ENCODE data around the gene FIGNL1. TPM values are rescaled to one million over a fixed set of nuclear protein-coding genes. Genes with fewer than 3 reads are reported as not detected.

Gene FIGNL1
- total and polyA plus RNA-seq, 12 donors: 4.0 to 14.7 (median 7.8) TPM

DNA sequence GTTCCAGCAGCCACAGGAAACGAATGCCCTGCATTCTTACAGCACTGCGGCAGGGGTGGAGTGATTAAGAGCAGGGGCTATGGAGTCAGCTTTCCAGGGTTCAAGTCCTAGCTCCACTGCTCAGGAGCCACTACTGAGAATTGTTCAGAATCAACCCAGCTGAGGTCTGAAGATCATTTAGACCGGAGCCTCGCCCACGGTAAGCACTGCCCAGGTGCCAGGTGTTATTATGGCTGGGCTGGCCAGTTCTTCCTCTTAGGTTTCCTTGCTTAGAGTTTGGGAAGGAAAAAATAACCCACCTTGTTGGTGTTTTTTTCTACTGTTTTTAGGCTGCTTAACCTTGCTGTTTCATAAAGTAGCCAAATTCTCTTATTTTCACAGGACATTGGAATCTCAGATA, 4.8 kb upstream of the FIGNL1 start:
- Histone ChIP-seq H3K4me3 (no peak overlapping the region), H3K27me3 (no peaks in the 10 kb centered on the region), H3K36me3 (replicated peaks in 1 of 2) (no peaks in the 10 kb centered on the region), H3K27ac (no peak overlapping the region), H3K4me1 (replicated peaks in 1 of 2) (peaks cover 0 to 6% of the 10 kb centered on the region in 2 donors), H3K9me3 (replicated peaks in 1 of 3) (no peaks in the 10 kb centered on the region)
- no peak for TF ChIP-seq POLR2A (IDR thresholded peaks at IDR 0.05)
- TF ChIP-seq, protein P1, sequence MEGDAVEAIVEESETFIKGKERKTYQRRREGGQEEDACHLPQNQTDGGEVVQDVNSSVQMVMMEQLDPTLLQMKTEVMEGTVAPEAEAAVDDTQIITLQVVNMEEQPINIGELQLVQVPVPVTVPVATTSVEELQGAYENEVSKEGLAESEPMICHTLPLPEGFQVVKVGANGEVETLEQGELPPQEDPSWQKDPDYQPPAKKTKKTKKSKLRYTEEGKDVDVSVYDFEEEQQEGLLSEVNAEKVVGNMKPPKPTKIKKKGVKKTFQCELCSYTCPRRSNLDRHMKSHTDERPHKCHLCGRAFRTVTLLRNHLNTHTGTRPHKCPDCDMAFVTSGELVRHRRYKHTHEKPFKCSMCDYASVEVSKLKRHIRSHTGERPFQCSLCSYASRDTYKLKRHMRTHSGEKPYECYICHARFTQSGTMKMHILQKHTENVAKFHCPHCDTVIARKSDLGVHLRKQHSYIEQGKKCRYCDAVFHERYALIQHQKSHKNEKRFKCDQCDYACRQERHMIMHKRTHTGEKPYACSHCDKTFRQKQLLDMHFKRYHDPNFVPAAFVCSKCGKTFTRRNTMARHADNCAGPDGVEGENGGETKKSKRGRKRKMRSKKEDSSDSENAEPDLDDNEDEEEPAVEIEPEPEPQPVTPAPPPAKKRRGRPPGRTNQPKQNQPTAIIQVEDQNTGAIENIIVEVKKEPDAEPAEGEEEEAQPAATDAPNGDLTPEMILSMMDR (IDR thresholded peaks at IDR 0.05): no peak
- no peak for DNase-seq
- intact Hi-C loops (cut with DNase I): no loop called here
- WGBS, 4 donors: 61 to 86% (median 69%) methylated on average over 3 to 5 of the region's 5 CpGs

- intact Hi-C loops (cut with DNase I): no loop called here
- no peaks in the 10 kb centered on the region for H3K9me3 ChIP-seq (replicated peaks in 1 of 3)
- H3K27ac ChIP-seq: peak overlapping the region in 3 of 5 donors; percentile 72 to 84 (median 81)
- H3K27me3 ChIP-seq: no peaks in the 10 kb centered on the region
- peaks cover 8 to 15% of the 10 kb centered on the region in 2 donors for H3K4me1 ChIP-seq (replicated peaks in 1 of 2)
- peak in 6 of 7 donors; percentile 19 to 35 (median 28) for DNase-seq
- H3K36me3 ChIP-seq (replicated peaks in 1 of 2): peaks cover 0 to 14% of the 10 kb centered on the region in 2 donors
- peak overlapping the region; percentile 6 to 97 (median 80) for H3K4me3 ChIP-seq
- TF ChIP-seq POLR2A (IDR thresholded peaks at IDR 0.05): no peak
- TF ChIP-seq, protein P1 (IDR thresholded peaks at IDR 0.05): no peak
- WGBS, 4 donors: 16 to 33% (median 21%) methylated on average over 10 to 32 of the region's 32 CpGs
Measured at GRCh38 chr7:50450590-50451032, 461 bp upstream of the FIGNL1 start.

- intact Hi-C loops (cut with DNase I): no loop called here
- Histone ChIP-seq H3K4me3 (peak overlapping the region in 2 of 4 donors; percentile 68 to 97), H3K27ac (peak overlapping the region in 2 of 5 donors; percentile 72 to 81), H3K9me3 (replicated peaks in 1 of 3) (no peaks in the 10 kb centered on the region), H3K4me1 (replicated peaks in 1 of 2) (peaks cover 8 to 15% of the 10 kb centered on the region in 2 donors), H3K36me3 (replicated peaks in 1 of 2) (peaks cover 0 to 14% of the 10 kb centered on the region in 2 donors), H3K27me3 (no peaks in the 10 kb centered on the region)
- DNase-seq: no peak
- WGBS, 4 donors: 11 to 22% (median 16%) methylated on average over 4 to 5 of the region's 5 CpGs
- no peak for TF ChIP-seq POLR2A (IDR thresholded peaks at IDR 0.05)
- TF ChIP-seq, protein P1 (IDR thresholded peaks at IDR 0.05): no peak
Measured at GRCh38 chr7:50449501-50449880, 659 bp downstream of the FIGNL1 start.

DNA sequence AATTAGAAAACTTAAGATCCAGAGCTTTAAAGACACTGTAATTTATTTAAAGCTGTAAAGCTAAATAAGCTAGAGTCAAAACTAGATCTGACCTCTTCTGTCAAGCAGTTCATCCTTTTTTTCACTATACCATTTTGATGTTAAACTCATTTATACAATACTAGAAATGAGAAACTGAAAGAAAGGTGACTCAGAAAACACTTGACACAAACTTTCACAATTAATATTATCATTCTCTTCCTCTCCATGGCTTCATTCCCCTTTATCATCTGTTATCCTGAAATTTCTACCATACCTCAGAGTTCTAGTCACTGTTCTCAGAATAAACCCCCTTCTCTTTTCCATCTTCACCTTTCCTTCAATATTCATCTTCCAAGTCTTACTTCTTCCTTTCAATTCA, 1.3 kb downstream of the FIGNL1 start:
- Histone ChIP-seq H3K27me3 (no peaks in the 10 kb centered on the region), H3K9me3 (replicated peaks in 1 of 3) (no peaks in the 10 kb centered on the region), H3K27ac (no peak overlapping the region), H3K4me3 (no peak overlapping the region), H3K36me3 (replicated peaks in 1 of 2) (peaks cover 0 to 14% of the 10 kb centered on the region in 2 donors), H3K4me1 (replicated peaks in 1 of 2) (peaks cover 8 to 15% of the 10 kb centered on the region in 2 donors)
- intact Hi-C loops (cut with DNase I): no loop called here
- no peak for TF ChIP-seq POLR2A (IDR thresholded peaks at IDR 0.05)
- TF ChIP-seq, protein P1 (IDR thresholded peaks at IDR 0.05): no peak
- DNase-seq: no peak

Measured in adrenal gland (tissue), 12 donors.